H1 (cell line): Measurements from ENCODE around the gene KCNN4. TPM values are rescaled to one million over a fixed set of nuclear protein-coding genes. Genes with fewer than 3 reads are reported as not detected.
"Not testable (repeated sequence)": the region's sequence is repeated elsewhere in the genome, so short reads cannot be mapped to it uniquely, and the experiment has no call there.

Experiments used
- CTCF ChIA-PET: fragments of 300-600 bp; sonication (Branson Sonifier 250); formaldehyde crosslinking; loops from one replicate; lab custom pipeline; 2021; ENCODE audit not compliant: partially characterized antibody; lab: Charles Lee
- POLR2A ChIA-PET: fragments of 300-600 bp; sonication (Branson Sonifier 250); formaldehyde crosslinking; loops from one replicate; lab custom pipeline; 2021; ENCODE audit warnings: inconsistent platforms; ENCODE audit not compliant: partially characterized antibody; lab: Charles Lee
- DNase-seq, 2 experiments: peaks; one replicate each; pipeline versions ENCODE4 v3.0.0 to v3.0.0-alpha.2; 2010 to 2022; ENCODE audit warnings: low spot score in 2 of 2, low read depth in 1 of 2, mixed read lengths in 1 of 2
- FAIRE-seq: peaks from 2 replicates; lab custom pipeline; 2011; peaks lifted over from hg19 to GRCh38; lab: Jason Lieb, UNC
- H2AFZ ChIP-seq: 2 replicates; pipeline ENCODE4 v1.8.1; 2012; ENCODE audit warnings: low read length, inconsistent platforms
- H2AK5ac ChIP-seq: 2 replicates; pipeline ENCODE4 v1.6.1; 2013; ENCODE audit warnings: low read depth, low read length
- H2BK120ac ChIP-seq: replicated peaks from 2 replicates; pipeline ENCODE3; 2013; ENCODE audit warnings: low read depth, low read length, inconsistent platforms
- H2BK12ac ChIP-seq: 2 replicates; pipeline ENCODE4 v1.6.1; 2013; ENCODE audit warnings: low read depth, low read length
- H2BK15ac ChIP-seq: 2 replicates; pipeline ENCODE4 v1.6.1; 2013; ENCODE audit warnings: low read length
- H2BK20ac ChIP-seq: 2 replicates; pipeline ENCODE4 v1.6.1; 2013; ENCODE audit warnings: low read length
- H2BK5ac ChIP-seq: 2 replicates; pipeline ENCODE4 v1.6.1; 2013; ENCODE audit warnings: low read depth, low read length
- H3K14ac ChIP-seq: 2 replicates; pipeline ENCODE4 v1.6.1; 2013; ENCODE audit warnings: inconsistent platforms; ENCODE audit not compliant: insufficient read length
- H3K18ac ChIP-seq: 2 replicates; pipeline ENCODE4 v1.6.1; 2013; ENCODE audit warnings: low read length; ENCODE audit errors: extremely low read depth
- H3K23ac ChIP-seq: 2 replicates; pipeline ENCODE4 v1.6.1; 2013; ENCODE audit warnings: inconsistent platforms; ENCODE audit not compliant: insufficient read length
- H3K23me2 ChIP-seq: 2 replicates; pipeline ENCODE4 v1.6.1; 2013; ENCODE audit warnings: low read depth, low read length
- H3K27ac ChIP-seq: 2 replicates; pipeline ENCODE4 v1.6.1; 2011; ENCODE audit warnings: low read depth, low read length, inconsistent platforms
- H3K27me3 ChIP-seq, 4 experiments: replicated peaks in 1 of 4; 1 replicate in 1 of 4; 2 replicates in 3 of 4; pipeline versions ENCODE4 v1.6.1 to v1.8.1; 2011 to 2013; ENCODE audit warnings: low read length in 3 of 4, mild to moderate bottlenecking in 3 of 4, inconsistent platforms in 2 of 4, mixed read lengths in 2 of 4, moderate library complexity in 1 of 4; ENCODE audit not compliant: control insufficient read depth in 3 of 4, insufficient read depth in 3 of 4; ENCODE audit errors: extremely low read depth in 1 of 4
- H3K36me3 ChIP-seq, 4 experiments: 2 replicates each; pipeline versions ENCODE4 v1.6.1 to v1.8.1; 2011 to 2013; ENCODE audit warnings: mild to moderate bottlenecking in 4 of 4, low read length in 3 of 4, moderate library complexity in 2 of 4, control low read depth in 1 of 4, inconsistent platforms in 1 of 4; ENCODE audit not compliant: insufficient read depth in 4 of 4, control insufficient read depth in 2 of 4
- H3K4ac ChIP-seq: replicated peaks from 2 replicates; pipeline ENCODE3; 2013; ENCODE audit warnings: low read length, low read depth, mixed read lengths, inconsistent platforms; ENCODE audit not compliant: insufficient read length
- H3K4me1 ChIP-seq, 4 experiments: replicated peaks in 1 of 4; 1 replicate in 1 of 4; 2 replicates in 3 of 4; pipeline versions ENCODE4 v1.6.1 to v1.8.1; 2011 to 2013; ENCODE audit warnings: low read length in 3 of 4, inconsistent platforms in 2 of 4, mixed read lengths in 1 of 4; ENCODE audit not compliant: insufficient read depth in 4 of 4, control insufficient read depth in 3 of 4
- H3K4me2 ChIP-seq, 2 experiments: 2 replicates each; pipeline versions ENCODE4 v1.6.1 to v1.8.1; 2011 to 2013; ENCODE audit warnings: low read depth in 2 of 2, low read length in 2 of 2, control low read depth in 1 of 2, inconsistent platforms in 1 of 2, mild to moderate bottlenecking in 1 of 2; ENCODE audit not compliant: insufficient read depth in 1 of 2
- H3K4me3 ChIP-seq, 4 experiments: fragments of 200-600, 300-600 bp in 1 of 4; sonication (generic), shearing (Covaris generic), sonication (Bioruptor Twin) in 1 of 4; 2 replicates each; pipeline versions ENCODE4 v1.5.1 to v1.8.1; 2011 to 2016; ENCODE audit warnings: low read length in 4 of 4, low read depth in 3 of 4, control low read depth in 2 of 4, inconsistent platforms in 2 of 4, mild to moderate bottlenecking in 2 of 4, mixed read lengths in 1 of 4, moderate library complexity in 1 of 4; ENCODE audit not compliant: insufficient read depth in 2 of 4; ENCODE audit errors: extremely low read depth in 1 of 4
- H3K56ac ChIP-seq: replicated peaks from 2 replicates; pipeline ENCODE3; 2013; ENCODE audit warnings: low read depth, mild to moderate bottlenecking, mixed read lengths, low read length, inconsistent platforms; ENCODE audit not compliant: insufficient read length
- H3K79me1 ChIP-seq: 2 replicates; pipeline ENCODE4 v1.6.1; 2013; ENCODE audit warnings: low read depth, low read length, control low read depth
- H3K79me2 ChIP-seq, 2 experiments: 2 replicates each; pipeline versions ENCODE4 v1.6.1 to v1.8.1; 2012 to 2013; ENCODE audit warnings: low read length in 2 of 2, mild to moderate bottlenecking in 2 of 2, inconsistent platforms in 1 of 2; ENCODE audit not compliant: insufficient read depth in 2 of 2, control insufficient read depth in 1 of 2
- H3K9ac ChIP-seq, 4 experiments: replicated peaks in 1 of 4; 1 replicate in 1 of 4; 2 replicates in 3 of 4; pipeline versions ENCODE4 v1.6.1 to v1.8.1; 2011 to 2013; ENCODE audit warnings: low read depth in 3 of 4, low read length in 3 of 4, control low read depth in 2 of 4, mild to moderate bottlenecking in 2 of 4, moderate library complexity in 2 of 4, inconsistent platforms in 1 of 4; ENCODE audit errors: extremely low read depth in 1 of 4
- H3K9me3 ChIP-seq, 2 experiments: 2 replicates each; pipeline versions ENCODE4 v1.6.1 to v1.8.1; 2012 to 2013; ENCODE audit warnings: mild to moderate bottlenecking in 2 of 2, moderate library complexity in 2 of 2, control low read depth in 1 of 2, inconsistent platforms in 1 of 2, low read depth in 1 of 2, low read length in 1 of 2, mixed read lengths in 1 of 2; ENCODE audit not compliant: insufficient read depth in 2 of 2
- H4K20me1 ChIP-seq, 2 experiments: replicated peaks in 1 of 2; 2 replicates each; pipeline versions ENCODE3 to v1.8.1; 2011 to 2013; ENCODE audit warnings: inconsistent platforms in 2 of 2, low read length in 2 of 2, mild to moderate bottlenecking in 1 of 2; ENCODE audit not compliant: insufficient read depth in 2 of 2, control insufficient read depth in 1 of 2
- H4K5ac ChIP-seq: 2 replicates; pipeline ENCODE4 v1.6.1; 2013; ENCODE audit warnings: low read length, low read depth, mixed read lengths, inconsistent platforms; ENCODE audit not compliant: insufficient read length
- H4K8ac ChIP-seq: 2 replicates; pipeline ENCODE4 v1.8.0; 2013; ENCODE audit warnings: mild to moderate bottlenecking, moderate library complexity, low read length, inconsistent platforms; ENCODE audit not compliant: insufficient read depth; ENCODE audit errors: extremely low read depth
- H4K91ac ChIP-seq: replicated peaks from 2 replicates; pipeline ENCODE3; 2013; ENCODE audit warnings: low read length, mixed read lengths, inconsistent platforms; ENCODE audit not compliant: insufficient read length
- KDM5A ChIP-seq: fragments of 200-600 bp; IDR thresholded peaks from 2 replicates; pipeline ENCODE4 v1.7.1; 2012; ENCODE audit warnings: mild to moderate bottlenecking, low read length, inconsistent platforms, mixed read lengths
- RBBP5 ChIP-seq: IDR thresholded peaks from 2 replicates; pipeline ENCODE4 v1.7.1; 2012; ENCODE audit warnings: low read depth, mild to moderate bottlenecking, inconsistent platforms, low read length, moderate library complexity, borderline replicate concordance
- SIRT6 ChIP-seq: IDR thresholded peaks from one replicate; pipeline ENCODE4 v1.7.1; 2012; ENCODE audit warnings: low read length, inconsistent platforms
- WGBS, 2 experiments: shearing (Covaris generic) in 1 of 2; methylation state at CpG; one replicate each; pipeline versions ENCODE4 v1.1.6 to v1.1.7; 2013 to 2015; ENCODE audit warnings: low lambda C conversion rate in 2 of 2, mixed read lengths in 2 of 2, inconsistent platforms in 1 of 2, low coverage in 1 of 2, missing lambda C conversion rate in 1 of 2; ENCODE audit not compliant: insufficient replicate concordance in 2 of 2, insufficient coverage in 1 of 2, insufficient read length in 1 of 2; ENCODE audit errors: extremely low coverage in 1 of 2, missing lambda C conversion rate in 1 of 2; 5-methylcytosine and 5-hydroxymethylcytosine counted together
- polyA plus RNA-seq, 7 experiments: library from polyadenylated mRNA; depleted of rRNA in 3 of 7; stranded (reverse) in 5 of 7; unstranded in 2 of 7; fragments of >200 nt in 5 of 7; fragments of 200-250 nt in 2 of 7; gene quantifications; 1 replicate in 5 of 7; 2 replicates in 1 of 7; 4 replicates in 1 of 7; pipeline versions ENCODE4 v1.2.1 to v1.2.3, GENCODE V29; 2011 to 2013; ENCODE audit warnings: missing spikeins in 2 of 7, mixed read lengths in 2 of 7
- total RNA-seq: library from RNA; stranded (reverse); fragmentation: NEBNext Ultra II Directional; extraction: Animal tissue kit (Norgen Biotek cat#: 25700); gene quantifications from 2 replicates; pipeline ENCODE4 v1.2.1, GENCODE V29; 2021
- TF ChIP-seq, protein P1 (sequence below): IDR thresholded peaks from 2 replicates; pipeline ENCODE4 v1.6.1; 2011; ENCODE audit warnings: low read length, improper control_type of control experiment
- TF ChIP-seq, protein P2 (sequence below): IDR thresholded peaks from 2 replicates; pipeline ENCODE4 v1.6.1; 2012; ENCODE audit warnings: low read length, inconsistent platforms

Gene KCNN4
- total and polyA plus RNA-seq, 2 of the 8 experiments (the other 6 are each of a cell fraction or from before 2014, with no cell fraction given) = 0.78 to 1.5 TPM

DNA sequence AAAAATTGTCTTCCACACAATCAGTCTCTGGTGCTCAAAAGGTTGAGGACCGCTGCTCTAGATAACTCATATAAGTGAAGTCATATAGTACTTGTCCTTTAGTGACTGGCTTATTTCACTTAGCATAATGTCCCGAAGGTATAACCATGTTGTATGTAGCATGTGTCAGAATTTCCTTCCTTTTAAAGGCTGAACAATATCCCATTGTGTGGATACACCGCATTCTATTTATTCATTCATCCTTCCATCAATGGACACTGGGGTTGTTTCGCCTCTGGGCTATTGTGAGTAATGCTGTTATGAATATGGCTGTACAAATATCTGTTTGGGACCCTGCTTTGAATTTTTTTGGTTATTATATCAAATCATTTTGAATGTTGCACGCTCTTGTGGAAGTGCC is 26.1 kb upstream of the KCNN4 start (continued):
- TF ChIP-seq, protein P1, sequence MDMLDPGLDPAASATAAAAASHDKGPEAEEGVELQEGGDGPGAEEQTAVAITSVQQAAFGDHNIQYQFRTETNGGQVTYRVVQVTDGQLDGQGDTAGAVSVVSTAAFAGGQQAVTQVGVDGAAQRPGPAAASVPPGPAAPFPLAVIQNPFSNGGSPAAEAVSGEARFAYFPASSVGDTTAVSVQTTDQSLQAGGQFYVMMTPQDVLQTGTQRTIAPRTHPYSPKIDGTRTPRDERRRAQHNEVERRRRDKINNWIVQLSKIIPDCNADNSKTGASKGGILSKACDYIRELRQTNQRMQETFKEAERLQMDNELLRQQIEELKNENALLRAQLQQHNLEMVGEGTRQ = no peak
- TF ChIP-seq SIRT6 (no peak), KDM5A (no peak), RBBP5 (no peak)
- TF ChIP-seq, protein P2, sequence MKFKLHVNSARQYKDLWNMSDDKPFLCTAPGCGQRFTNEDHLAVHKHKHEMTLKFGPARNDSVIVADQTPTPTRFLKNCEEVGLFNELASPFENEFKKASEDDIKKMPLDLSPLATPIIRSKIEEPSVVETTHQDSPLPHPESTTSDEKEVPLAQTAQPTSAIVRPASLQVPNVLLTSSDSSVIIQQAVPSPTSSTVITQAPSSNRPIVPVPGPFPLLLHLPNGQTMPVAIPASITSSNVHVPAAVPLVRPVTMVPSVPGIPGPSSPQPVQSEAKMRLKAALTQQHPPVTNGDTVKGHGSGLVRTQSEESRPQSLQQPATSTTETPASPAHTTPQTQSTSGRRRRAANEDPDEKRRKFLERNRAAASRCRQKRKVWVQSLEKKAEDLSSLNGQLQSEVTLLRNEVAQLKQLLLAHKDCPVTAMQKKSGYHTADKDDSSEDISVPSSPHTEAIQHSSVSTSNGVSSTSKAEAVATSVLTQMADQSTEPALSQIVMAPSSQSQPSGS = no peak

DNA sequence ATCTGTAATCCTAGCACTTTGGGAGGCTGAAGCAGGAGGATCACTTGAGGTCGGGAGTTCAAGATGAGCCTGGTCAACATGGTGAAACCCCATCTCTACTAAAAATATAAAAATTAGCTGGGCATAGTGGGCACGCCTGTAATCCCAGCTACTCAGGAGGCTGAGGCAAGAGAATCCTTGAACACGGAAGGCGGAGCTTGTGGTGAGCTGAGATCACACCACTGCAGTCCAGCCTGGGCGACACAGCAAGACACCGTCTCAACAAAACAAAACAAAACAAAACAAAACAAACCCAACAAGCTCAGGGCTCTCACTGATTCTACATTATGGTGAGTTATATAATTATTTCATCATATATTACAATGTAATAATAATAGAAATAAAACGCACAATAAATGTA is 25.6 kb upstream of the KCNN4 start:
- H2AK5ac ChIP-seq, H3K4me2 ChIP-seq, H3K36me3 ChIP-seq, H3K79me2 ChIP-seq, H3K9ac ChIP-seq, H3K4me3 ChIP-seq, H2AFZ ChIP-seq, H2BK120ac ChIP-seq, H3K14ac ChIP-seq, H3K27me3 ChIP-seq, H3K4me1 ChIP-seq, H3K18ac ChIP-seq, DNase-seq, H4K8ac ChIP-seq, H3K23ac ChIP-seq, FAIRE-seq, H3K79me1 ChIP-seq, H2BK5ac ChIP-seq, H3K9me3 ChIP-seq, H2BK20ac ChIP-seq, H4K91ac ChIP-seq, H4K20me1 ChIP-seq, H3K23me2 ChIP-seq, H3K56ac ChIP-seq, H2BK15ac ChIP-seq, H3K27ac ChIP-seq, H2BK12ac ChIP-seq, H3K4ac ChIP-seq, H4K5ac ChIP-seq: not testable (repeated sequence)
- ChIA-PET CTCF (interaction anchor here (0.5 to 1.5 kb wide), 6 partner anchors 22 to 717 kb away, joined by 3 to 7 read pairs (median 3); no protein-coding TSS in a partner anchor), POLR2A (interaction anchor here (0.5 kb wide), 1 partner anchor 21 kb away, joined by 4 read pairs; no protein-coding TSS in a partner anchor)
- 86% methylated on average over 7 of the region's 7 CpGs; no CpG with 5 or more reads in 1 of the 2 experiments for WGBS, 2 experiments
